ENCODE results near the gene LLGL2. TPM values are rescaled to one million over a fixed set of nuclear protein-coding genes. Genes with fewer than 3 reads are reported as not detected.

LLGL2 gene
- total RNA-seq, 1 donor from 2014 or later = 14.8 TPM

- Histone ChIP-seq H3K4me3 (ENCODE audit: insufficient read depth, low read depth, low read length) (no peak overlapping the region), H3K9ac (ENCODE audit: low read length) (no peak overlapping the region), H3K4me2 (ENCODE audit: low read length) (no peak overlapping the region), H3K79me2 (ENCODE audit: insufficient read depth, low read length) (no peaks in the 10 kb centered on the region), H3K27ac (ENCODE audit: low read depth, low read length) (no peak overlapping the region), H4K20me1 (ENCODE audit: insufficient read depth, low read length) (no peaks in the 10 kb centered on the region), H3K4me1 (ENCODE audit: insufficient read depth, low read length) (no peaks in the 10 kb centered on the region), H3K9me3 (ENCODE audit: insufficient read depth, low read depth, low read length) (no peaks in the 10 kb centered on the region), H2AFZ (ENCODE audit: low read depth, low read length) (no peak overlapping the region), H3K27me3 (ENCODE audit: insufficient read depth, low read length) (no peaks in the 10 kb centered on the region), H3K36me3 (ENCODE audit: insufficient read depth, low read length) (no peaks in the 10 kb centered on the region)
- TF ChIP-seq EZH2 (IDR thresholded peaks at IDR 0.05; ENCODE audit: insufficient read depth, low read length) = no peak
- TF ChIP-seq, protein P1, sequence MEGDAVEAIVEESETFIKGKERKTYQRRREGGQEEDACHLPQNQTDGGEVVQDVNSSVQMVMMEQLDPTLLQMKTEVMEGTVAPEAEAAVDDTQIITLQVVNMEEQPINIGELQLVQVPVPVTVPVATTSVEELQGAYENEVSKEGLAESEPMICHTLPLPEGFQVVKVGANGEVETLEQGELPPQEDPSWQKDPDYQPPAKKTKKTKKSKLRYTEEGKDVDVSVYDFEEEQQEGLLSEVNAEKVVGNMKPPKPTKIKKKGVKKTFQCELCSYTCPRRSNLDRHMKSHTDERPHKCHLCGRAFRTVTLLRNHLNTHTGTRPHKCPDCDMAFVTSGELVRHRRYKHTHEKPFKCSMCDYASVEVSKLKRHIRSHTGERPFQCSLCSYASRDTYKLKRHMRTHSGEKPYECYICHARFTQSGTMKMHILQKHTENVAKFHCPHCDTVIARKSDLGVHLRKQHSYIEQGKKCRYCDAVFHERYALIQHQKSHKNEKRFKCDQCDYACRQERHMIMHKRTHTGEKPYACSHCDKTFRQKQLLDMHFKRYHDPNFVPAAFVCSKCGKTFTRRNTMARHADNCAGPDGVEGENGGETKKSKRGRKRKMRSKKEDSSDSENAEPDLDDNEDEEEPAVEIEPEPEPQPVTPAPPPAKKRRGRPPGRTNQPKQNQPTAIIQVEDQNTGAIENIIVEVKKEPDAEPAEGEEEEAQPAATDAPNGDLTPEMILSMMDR (IDR thresholded peaks at IDR 0.05; ENCODE audit: insufficient read depth, low read depth, low read length) = no peak
- Mint-ChIP-seq H3K4me3 (ENCODE audit: unreplicated experiment) (no peak overlapping the region), H3K36me3 (ENCODE audit: low read depth, unreplicated experiment) (no peaks in the 10 kb centered on the region), H3K9me3 (ENCODE audit: unreplicated experiment) (no peaks in the 10 kb centered on the region), H3K4me1 (ENCODE audit: low read depth, unreplicated experiment) (no peaks in the 10 kb centered on the region), H3K27me3 (ENCODE audit: low read depth, unreplicated experiment) (peaks cover 3% of the 10 kb centered on the region), H3K27ac (ENCODE audit: unreplicated experiment) (no peak overlapping the region)
- FAIRE-seq = no peak
- DNase-seq (ENCODE audit: low read depth) = no peak
These were observed 34.5 kb downstream of the LLGL2 start for GRCh38 chr17:75559958-75560533.

DNA sequence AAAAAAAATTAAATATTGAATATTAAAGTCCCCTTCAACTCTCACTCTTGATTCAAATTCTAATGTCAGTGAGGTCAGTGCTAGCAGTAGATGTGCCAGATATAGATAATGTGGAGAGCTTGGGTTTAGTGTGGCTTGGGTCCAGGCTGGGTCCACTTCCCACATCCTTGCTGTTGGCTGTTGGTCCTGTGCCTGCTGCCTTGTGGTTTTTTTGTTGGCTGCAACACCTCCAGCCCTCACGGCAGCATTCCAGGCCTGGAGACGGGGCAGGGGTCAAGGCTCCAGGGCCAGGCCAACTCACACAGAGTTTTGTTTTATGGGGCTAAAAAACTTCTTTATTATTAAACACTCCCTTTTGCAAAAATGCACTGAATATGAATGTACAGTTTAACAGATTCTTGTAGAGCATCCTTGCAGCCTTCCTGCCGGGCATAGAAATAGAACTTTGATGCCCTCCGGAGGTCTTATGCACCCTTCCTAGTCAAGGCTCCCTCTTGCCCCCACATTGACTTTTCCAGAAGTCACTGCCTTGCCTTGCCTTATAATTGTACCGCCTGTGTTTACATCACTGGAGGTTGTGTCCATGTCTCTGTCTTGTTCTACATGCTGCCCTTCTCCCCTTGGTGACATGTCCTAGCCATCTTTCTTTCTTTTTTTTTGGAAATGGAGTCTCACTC lies 36.6 kb downstream of the LLGL2 start:
- Histone ChIP-seq H3K9ac (ENCODE audit: low read length) (no peak overlapping the region), H3K4me2 (ENCODE audit: low read length) (no peak overlapping the region), H3K36me3 (ENCODE audit: insufficient read depth, low read length) (no peaks in the 10 kb centered on the region), H3K4me1 (ENCODE audit: insufficient read depth, low read length) (no peaks in the 10 kb centered on the region), H4K20me1 (ENCODE audit: insufficient read depth, low read length) (no peaks in the 10 kb centered on the region), H3K9me3 (ENCODE audit: insufficient read depth, low read depth, low read length) (no peaks in the 10 kb centered on the region), H3K27me3 (ENCODE audit: insufficient read depth, low read length) (no peaks in the 10 kb centered on the region), H3K27ac (ENCODE audit: low read depth, low read length) (no peak overlapping the region), H3K4me3 (ENCODE audit: insufficient read depth, low read depth, low read length) (no peak overlapping the region), H3K79me2 (ENCODE audit: insufficient read depth, low read length) (no peaks in the 10 kb centered on the region), H2AFZ (ENCODE audit: low read depth, low read length) (no peak overlapping the region)
- DNase-seq (ENCODE audit: low read depth) = peak; percentile 42
- no peak overlapping the region for H3K4me3 Mint-ChIP-seq (ENCODE audit: unreplicated experiment)
- FAIRE-seq = no peak
- H3K36me3 Mint-ChIP-seq (ENCODE audit: low read depth, unreplicated experiment) = no peaks in the 10 kb centered on the region
- peaks cover 14% of the 10 kb centered on the region for H3K27me3 Mint-ChIP-seq (ENCODE audit: low read depth, unreplicated experiment)
- TF ChIP-seq, protein P1 (IDR thresholded peaks at IDR 0.05; ENCODE audit: insufficient read depth, low read depth, low read length) = no peak
- no peak for TF ChIP-seq EZH2 (IDR thresholded peaks at IDR 0.05; ENCODE audit: insufficient read depth, low read length)
- H3K9me3 Mint-ChIP-seq (ENCODE audit: unreplicated experiment) = no peaks in the 10 kb centered on the region
- H3K4me1 Mint-ChIP-seq (ENCODE audit: low read depth, unreplicated experiment) = no peaks in the 10 kb centered on the region
- H3K27ac Mint-ChIP-seq (ENCODE audit: unreplicated experiment) = no peak overlapping the region

Data from astrocyte (in vitro differentiated cells and primary cell).